NCI-H748 (cell line): Measurements from ENCODE around the gene PDLIM1.
"Not testable (repeated sequence)": the region's sequence is repeated elsewhere in the genome, so short reads cannot be mapped to it uniquely, and the experiment has no call there.

Source experiments
- DNase-seq: peaks from one replicate; lab custom pipeline; 2025; ENCODE audit not compliant: unreplicated experiment; lab: John Stamatoyannopoulos, UW

PDLIM1 gene

DNA sequence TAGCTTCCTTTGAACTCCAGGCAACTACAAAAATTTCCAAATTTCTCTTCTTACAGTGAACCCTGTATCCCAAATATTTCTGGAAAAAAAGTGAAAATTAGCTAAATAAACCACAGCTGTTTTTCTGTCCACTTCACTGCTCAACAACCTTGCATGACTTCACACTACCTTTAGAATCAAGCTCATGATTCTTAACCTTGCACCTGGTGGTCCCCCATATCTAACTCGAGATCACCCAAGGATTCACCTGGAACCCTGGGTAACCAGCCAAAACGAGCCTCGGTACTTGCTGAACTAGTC, 47.5 kb downstream of the PDLIM1 start:
- DNase-seq: no peak

DNA sequence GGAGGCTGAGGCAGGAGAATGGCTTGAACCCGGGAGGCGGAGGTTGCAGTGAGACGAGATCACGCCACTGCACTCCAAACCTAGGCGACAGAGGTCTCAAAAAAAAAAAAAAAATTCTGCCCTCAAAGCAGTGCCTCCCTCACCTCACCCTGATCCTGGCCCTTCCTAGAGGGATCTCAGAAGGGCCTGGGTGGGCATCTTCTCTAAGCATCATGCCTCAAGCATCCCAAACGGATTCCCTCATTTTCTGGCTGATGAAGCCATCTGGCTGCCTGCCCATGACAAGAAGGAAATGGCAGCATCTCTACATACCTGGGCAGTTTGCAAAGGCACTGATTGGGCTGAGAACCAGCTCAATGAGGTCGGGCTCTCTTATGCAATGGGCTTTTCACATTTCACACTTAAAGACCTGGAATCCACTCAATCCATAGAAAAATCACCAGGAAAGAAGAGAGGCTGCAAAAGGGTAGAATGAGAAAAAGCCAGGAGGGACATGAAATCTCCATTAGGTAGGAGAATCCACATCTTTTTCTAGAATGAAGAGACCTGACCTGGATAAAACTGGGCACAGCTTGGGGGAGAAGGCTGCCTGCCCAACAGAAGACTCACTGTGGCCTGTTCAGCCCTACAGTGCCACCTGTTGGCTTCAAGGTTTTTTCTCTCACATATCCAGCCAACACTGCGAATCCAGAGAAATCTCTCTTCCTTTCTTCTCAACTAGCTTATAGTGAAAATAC, 48.1 kb downstream of the PDLIM1 start:
- DNase-seq: peak; percentile 52

DNA sequence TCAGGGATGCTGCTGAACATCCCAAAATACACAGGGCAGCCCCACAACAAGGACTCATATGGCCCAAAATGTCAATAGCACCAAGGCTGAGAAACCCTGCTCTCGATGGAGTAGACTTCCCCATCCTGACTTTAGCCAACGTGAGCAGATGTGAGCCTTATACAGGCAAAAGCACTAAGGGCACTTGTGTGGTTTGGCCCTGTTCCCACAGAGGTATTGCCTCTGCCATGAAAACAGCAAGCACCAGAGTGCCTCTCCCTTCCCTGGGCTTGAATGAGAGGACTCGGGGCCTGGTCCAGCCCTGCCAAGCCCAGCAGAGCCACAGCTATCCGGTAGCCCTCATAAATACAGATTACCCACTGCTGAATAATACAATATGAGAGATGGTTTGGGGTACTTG, 49.3 kb downstream of the PDLIM1 start:
- no peak for DNase-seq

DNA sequence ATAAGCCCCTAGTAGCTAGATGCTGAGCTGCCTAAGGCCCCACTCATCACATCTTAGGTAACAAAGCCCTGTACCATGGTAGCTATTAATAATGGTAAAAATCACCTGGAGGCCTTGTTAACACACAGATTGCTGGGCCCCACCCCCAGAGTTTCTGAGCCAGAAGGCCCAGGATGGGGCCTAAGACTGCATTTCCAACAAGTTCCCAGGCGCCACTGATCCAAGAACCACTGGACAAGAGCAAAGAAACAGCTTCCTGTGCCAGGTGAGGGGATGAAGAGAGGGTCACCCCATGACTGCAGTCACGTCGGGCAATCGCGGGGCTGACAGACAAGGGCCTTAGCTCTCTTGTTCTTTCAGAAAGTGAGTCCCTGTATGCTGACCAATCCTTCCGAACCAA, 50.0 kb downstream of the PDLIM1 start:
- DNase-seq: no peak

DNA sequence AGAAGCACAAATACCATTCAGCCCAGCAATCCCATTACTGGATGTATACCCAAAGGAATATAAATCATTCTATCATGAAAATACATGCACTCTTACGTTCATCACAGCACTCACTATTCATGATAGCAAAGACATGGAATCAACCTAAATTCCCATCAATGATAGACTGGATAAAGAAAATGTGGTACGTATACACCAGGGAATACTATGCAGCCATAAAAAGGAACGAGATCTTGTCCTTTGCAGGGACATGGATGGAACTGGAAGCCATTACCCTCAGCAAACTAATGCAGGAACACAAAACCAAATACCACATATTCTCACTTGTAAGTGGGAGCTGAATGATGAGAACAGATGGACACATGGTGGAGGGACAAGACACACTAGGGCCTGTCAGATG, 50.7 kb downstream of the PDLIM1 start:
- DNase-seq: not testable (repeated sequence)

DNA sequence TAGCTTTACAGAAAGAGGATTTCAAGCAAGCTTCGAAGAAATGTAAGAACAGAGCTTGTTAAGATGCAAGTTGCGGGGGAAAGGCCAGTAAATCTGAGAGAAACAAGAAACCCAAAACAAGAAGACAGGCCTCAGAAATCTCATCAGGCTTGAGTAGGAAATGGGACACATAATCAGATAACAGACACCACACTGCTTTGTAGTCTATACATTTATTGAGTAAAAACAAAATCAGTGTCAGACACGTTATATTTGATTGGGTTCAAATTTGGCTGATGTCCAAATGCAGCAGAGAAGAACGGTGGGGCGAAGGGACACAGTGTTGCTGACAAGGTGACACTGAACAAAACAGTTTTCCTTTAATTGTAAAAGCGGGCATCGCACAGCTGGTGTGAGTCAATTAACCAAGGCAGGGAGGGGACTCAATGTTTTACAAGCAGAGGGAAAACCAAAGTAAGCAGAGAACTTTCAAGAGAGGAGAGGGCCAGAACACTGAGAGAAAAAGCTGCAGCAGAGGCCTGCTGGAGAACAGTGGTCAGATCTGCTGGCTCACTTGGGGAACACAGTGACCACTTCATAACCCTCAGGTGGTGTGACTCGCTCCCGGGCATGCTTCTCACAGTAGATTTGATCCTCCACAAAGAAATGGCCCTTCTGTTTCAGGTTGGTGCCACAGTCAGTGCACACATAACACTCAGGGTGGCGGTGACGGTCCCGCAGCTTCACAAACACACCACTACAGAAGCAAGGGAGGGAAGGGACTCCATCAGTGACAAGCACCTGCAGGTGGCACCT, 53.2 kb downstream of the PDLIM1 start:
- DNase-seq: peak; percentile 2

DNA sequence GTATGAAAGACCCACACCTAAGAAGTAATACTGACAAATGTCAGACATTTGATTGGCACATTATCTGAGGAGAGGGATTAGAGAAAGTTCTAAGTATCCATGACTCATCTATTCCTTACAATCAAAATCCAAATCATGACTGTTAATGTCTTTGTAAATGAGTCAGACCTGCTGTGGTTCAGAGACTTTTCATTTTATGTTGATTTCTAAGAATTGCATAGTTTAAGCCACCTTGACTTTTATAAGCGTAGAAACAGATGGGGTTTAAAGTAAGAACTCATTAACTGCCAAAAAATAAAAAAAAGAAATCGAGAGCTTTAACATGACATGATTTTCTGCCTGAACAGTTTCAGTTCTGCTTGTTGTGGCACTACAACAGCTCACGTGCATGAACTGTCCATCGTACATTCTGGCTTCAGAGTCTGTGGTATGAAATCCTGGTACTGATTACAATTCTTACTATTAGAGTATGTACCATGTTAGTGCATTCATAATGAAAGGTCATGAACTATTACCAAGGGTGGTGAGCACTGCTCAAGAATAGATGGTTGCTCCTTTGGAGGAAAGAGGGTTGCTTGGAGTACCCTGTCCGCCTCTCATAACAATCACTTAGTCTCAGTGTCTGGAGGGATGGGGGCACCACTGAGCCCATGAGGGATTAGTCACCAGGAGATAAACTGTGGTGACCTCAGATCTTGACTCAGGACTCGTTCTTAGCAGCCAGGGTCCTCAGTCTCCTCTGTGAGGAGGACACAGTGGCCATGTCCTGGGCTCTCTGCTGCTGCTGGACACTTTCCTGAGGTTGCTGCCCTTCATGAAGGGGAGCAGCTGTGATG, 54.5 kb downstream of the PDLIM1 start:
- DNase-seq: no peak

DNA sequence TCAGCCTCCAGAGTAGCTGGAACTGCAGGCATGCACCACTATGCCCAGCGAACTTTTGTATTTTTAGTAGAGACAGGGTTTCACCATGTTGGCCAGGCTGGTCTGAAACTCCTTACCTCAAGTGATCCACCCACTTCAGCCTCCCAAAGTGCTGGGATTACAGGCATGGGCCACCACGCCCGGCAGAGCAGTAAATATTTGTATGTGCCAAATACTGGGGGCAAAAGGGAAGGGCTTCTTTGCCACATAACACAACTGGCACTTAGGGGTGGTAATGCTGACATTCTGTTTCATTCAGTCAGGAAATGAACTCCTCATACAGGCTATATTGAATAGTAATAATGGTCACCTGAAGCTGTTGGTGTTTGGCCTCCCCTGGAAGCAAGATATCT, 55.1 kb downstream of the PDLIM1 start:
- DNase-seq: no peak

DNA sequence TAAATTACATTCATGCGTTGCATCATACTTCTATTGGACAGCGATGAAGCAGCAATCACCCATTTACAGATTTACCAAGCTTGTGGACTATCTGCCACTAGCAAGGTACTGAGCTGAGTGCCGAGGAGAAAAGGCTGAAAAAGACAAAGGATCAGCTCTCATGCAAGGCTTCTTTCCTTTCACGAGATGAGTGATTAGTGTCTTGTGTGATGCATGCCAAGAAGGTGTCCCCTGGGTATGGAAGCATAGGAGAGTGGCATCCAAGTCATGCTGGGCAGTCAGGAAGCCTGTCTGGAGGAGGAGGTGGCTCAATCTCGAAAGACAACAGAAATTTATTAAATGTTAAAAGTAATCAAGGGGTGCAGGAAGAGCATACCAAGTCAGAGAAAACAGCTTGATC, 55.9 kb downstream of the PDLIM1 start:
- DNase-seq: no peak

DNA sequence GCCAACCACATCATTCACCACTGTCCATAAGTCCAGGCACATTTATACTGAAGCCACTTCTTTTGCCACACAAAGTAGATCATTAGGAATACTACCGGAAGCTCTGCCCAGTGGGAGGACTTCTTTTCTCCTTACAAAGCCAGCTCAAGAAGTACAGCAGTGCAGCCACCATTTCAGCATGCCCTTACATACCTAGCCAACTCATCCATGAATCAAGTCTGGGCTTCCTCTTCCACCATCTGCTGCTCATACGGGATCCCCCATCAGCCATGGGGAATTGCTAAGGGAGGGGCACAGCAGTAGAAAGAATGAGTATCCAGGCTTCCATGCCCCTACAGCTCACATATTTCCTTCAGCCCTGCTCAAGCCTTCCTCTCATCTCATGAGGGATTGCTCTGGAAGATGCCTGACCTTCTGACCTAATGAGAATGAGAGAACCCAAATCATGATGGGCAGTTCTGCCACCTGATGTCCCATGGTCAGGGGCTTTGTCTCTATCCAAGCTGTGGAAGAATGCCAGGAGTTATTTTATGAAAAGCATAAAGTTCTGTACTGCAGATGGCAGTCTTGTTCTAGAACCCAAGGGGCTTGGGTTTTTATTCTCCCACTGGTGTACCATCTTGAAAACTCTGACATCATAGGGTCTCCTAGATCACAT, 57.3 kb downstream of the PDLIM1 start:
- no peak for DNase-seq

DNA sequence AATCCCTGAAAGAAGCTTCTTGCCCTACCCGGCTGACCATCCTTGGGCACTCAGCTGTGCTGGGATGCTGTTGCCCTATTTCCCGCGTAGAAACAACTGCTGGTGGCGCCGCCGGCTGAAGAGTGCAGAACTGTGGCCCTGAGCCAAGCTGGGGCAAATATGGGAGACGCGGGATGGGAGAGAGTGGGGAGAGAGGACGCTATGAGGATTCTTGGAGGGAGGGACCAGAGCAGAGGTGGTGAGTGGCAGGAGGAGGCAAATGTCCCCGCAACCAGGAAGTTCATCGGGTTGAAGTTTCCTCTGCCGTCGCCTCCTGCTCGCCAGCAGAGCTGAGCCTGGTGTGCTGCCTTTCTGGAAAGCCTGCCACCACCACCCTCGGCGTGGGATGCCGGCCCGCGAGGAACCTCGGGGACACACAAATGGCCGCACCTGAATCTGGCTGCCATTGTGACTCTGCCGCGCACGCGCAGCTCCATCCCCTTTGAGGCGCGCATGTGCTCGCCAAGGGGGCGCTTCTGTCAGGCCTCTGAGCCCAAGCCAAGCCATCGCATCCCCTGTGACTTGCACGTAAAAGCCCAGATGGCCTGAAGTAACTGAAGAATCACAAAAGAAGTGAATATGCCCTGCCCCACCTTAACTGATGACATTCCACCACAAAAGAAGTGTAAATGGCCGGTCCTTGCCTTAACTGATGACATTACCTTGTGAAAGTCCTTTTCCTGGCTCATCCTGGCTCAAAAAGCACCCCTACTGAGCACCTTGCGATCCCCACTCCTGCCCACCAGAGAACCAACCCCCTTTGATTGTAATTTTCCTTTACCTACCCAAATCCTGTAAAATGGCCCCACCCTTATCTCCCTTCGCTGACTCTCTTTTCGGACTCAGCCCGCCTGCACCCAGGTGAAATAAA, 59.9 kb downstream of the PDLIM1 start:
- DNase-seq: peak; percentile 50

DNA sequence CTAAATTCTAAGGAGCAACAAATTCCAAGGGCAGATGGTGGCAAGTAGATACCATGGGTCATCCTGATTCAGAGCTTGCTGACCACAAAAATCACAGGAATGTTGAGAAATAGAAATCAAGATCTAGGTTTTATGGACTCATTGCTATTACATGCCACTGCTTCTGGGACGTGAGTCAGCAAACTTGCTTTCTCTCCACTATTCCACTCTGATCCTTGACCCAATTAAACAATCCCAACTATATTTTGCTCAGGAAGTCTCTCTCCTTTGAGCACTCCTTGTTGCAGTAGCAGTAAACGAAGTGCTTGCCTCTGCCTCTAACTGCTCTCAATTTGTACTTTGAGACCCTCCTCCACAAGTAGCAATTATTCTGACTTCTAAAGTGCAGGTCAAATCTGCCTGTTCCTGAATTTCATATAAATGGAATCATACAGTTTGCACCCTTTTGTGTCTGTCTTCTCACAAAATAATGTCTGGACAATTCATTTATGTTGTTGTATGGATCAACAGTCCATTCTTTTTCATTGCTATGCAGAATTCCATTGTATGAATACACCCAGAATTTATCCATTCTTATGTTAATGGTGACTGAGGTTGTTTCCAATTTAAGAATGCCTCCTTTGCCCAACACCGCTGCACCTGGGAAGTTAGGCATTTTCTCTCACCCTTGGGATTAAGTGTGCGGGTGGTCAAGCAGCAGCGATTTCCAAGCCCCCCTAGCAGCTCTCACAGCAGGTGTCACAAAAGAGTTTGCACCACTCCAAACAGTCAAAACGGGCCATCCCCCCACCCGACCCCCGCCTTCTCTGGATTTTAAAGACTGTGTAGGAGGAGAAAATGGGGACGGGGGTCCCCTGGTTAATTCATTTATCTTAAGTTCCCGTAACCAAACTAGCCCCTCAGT, 60.8 kb downstream of the PDLIM1 start:
- no peak for DNase-seq

DNA sequence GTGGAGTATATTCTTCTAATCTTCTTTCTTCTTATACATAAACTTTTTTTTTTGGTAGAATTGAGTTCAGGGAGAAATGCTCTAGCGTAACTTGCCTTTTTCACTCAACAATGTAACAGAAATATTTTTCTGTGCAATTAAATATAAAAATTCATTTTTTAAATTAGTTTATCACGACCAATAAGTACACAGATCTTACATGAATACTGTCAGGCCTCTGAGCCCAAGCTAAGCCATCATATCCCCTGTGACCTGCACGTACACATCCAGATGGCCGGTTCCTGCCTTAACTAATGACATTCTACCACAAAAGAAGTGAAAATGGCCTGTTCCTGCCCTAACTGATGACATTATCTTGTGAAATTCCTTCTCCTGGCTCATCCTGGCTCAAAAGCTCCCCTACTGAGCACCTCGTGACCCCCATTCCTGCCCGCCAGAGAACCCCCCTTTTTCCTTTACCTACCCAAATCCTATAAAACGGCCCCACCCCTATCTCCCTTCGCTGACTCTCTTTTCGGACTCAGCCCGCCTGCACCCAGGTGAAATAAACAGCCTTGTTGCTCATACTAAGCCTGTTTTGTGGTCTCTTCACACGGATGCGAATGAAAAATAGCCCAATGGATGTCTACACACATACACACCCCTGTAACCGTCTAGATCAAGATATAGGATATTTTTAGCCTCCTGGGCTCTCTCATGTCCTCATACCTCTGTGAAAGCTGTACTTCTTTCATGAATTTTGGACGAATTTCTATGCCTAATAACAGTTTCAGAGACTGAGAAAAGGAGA, 61.7 kb downstream of the PDLIM1 start:
- not testable (repeated sequence) for DNase-seq

DNA sequence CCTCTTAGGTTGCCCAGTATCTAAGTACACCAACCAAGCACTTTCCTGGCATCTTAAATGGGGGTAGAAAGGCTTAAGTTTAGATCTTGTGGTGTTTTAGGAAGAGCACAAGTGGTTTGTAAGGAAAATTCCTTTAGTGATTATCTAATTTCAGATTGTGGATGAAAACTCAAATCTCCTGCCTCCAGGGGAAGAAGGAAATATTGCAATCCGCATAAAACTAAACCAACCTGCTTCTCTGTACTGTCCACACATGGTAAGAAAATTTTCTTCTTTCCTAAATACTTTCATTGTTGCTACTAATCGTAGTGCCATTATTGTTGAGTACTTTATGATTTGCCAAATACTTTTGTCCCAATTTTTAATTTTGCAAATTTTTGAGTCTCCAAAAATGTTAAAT, 65.7 kb downstream of the PDLIM1 start:
- no peak for DNase-seq

DNA sequence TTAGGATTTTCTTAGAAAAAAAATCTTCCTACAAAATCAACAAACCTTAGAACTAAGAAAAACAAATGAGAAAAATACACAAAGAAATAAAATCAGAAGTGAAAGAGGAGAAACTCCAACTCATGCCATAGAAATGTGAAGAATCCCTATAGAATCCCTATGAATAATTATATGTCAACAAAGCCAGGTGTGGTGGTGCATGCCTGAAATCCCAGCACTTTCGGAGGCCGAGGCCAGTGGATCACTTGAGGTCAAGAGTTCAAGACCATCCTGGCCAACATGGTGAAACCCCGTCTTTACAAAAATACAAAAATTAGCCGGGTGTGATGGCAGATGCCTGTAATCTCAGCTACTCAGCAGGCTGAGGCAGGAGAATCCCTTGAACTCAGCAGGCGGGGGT, 69.7 kb downstream of the PDLIM1 start:
- no peak for DNase-seq

DNA sequence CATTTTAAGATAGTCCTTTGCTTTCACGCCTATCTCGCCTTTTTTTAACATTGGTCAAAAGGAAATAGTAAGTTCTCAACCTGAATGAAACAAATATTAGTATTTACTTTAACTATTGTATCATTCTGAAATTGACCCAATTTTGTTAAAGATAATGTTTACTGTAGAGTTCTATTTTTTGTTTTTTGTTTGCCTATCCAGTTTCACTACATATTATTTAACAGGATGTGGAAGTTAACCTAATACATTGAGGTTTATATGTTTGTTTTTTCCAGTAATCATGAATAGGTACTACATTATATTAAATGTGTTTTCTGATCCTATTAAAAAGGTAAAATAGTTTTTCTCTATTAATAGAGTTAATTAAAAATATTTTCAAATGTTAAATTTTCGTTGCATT, 70.3 kb downstream of the PDLIM1 start:
- no peak for DNase-seq

DNA sequence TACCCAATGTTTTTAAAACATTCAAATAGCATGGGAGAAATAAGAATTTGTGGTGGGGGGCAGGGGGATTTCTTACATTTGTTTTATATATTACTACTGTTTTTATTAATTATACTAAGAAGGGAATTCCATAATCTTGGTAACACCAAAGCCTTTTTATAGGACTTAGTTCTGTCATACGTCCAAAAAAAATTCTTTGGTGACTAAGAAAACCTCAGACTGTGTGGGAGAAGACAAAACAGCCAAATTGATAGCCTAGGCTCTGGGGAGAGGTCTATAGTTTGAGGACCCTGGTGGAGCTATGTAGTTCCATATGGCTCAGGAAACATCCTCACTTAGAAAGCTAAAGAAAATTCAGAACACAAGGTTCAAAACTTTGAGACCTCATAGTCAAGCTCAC, 73.3 kb downstream of the PDLIM1 start:
- no peak for DNase-seq

DNA sequence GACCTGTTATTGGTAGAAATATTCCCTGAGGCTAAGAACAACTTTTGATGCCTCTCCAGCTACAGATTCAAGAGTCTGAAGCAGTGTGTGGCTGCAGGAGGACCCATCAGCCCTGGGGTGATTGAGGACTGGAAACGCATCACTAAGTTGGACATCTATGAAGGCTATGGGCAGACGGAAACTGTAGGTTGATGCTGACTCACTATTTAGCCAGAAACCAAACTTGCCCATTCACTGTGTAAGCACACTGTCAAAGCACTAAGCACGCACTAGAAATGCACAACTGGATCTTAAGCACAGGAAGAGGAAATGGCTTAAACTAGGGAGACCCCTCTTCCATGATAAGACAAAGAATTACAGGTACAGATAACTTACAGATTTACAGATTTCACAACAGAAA, 76.0 kb downstream of the PDLIM1 start:
- no peak for DNase-seq

DNA sequence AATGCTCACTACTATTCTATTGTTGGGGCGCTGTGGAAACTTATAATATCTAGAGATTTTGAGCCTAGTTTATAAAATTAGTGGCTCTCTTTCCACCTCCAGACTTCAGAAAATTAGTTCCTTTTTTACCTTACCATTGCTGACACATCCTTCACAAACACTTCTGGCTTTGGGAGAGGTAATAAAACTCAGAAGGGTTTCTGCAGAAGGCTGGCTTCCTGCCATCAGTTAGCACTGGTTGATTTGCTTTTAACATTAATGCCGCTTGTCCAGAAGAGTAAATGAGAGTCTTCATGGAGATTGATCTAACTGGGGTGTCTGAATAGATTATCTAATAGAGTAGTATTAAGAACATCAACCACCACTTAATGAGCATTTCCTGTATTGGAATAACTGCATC, 76.4 kb downstream of the PDLIM1 start:
- no peak for DNase-seq
